Right ventricle myocardium superior (tissue), 1 donor: ENCODE data around the gene LMO7. TPM values are rescaled to one million over a fixed set of nuclear protein-coding genes. Genes with fewer than 3 reads are reported as not detected.

Experiments
- ATAC-seq: fragments of 200-7000 bp; cut with Tn5 transposase; one replicate; pipeline ENCODE4 v1.9.1; 2020; ENCODE audit warnings: mild to moderate bottlenecking; ENCODE audit not compliant: poor library complexity
- DNase-seq: peaks from one replicate; pipeline ENCODE4 v3.0.0-alpha.2; 2020
- intact Hi-C: fragments of 100-400 bp; cut with DNase I; formaldehyde crosslinking; loops from one replicate; pipeline ENCODE4 v1.11.2; 2022
- total RNA-seq: library from RNA; stranded (reverse); fragmentation: NEBNext Ultra II Directional; extraction: Animal tissue kit (Norgen Biotek cat#: 25700); gene quantifications from one replicate; pipeline ENCODE4 v1.2.1, GENCODE V29; 2021
- donor health status: DM: no; HTN: yes; CAD: no; lungs with severe emphysema.

LMO7 gene
- total RNA-seq, 1 donor from 2014 or later = 440 TPM

GRCh38 chr13:75881109-75881775, 245.1 kb downstream of the LMO7 start:
- no peak for DNase-seq
- intact Hi-C loops = no loop called here
- ATAC-seq = no peak

GRCh38 chr13:75882261-75882660, 246.1 kb downstream of the LMO7 start:
- DNase-seq = no peak
- intact Hi-C loops = no loop called here
- ATAC-seq = no peak

- DNase-seq (no peak), ATAC-seq (no peak)
- intact Hi-C loops = no loop called here
Observed at GRCh38 chr13:75889427-75889826, 253.3 kb downstream of the LMO7 start.

DNA sequence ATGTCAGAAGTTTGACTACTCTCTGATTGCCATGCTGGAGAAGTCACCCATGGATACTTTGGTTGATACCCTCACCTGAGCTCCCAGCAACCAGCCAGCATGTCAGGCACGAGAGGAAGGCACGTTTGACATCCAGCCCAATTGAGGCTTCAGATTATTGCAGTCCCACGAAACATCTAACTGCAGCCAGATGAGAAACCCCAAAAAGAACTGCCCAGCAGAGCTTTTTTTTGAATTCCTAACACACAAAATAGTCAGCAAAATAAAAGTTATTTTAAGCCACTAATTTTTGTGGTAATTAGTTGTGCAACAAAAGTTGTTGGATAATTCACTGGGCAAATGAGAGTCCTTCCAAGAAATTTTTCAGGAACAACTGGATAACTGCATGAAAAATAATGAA, 259.0 kb downstream of the LMO7 start:
- no peak for ATAC-seq
- no peak for DNase-seq
- intact Hi-C loops = no loop called here

DNA sequence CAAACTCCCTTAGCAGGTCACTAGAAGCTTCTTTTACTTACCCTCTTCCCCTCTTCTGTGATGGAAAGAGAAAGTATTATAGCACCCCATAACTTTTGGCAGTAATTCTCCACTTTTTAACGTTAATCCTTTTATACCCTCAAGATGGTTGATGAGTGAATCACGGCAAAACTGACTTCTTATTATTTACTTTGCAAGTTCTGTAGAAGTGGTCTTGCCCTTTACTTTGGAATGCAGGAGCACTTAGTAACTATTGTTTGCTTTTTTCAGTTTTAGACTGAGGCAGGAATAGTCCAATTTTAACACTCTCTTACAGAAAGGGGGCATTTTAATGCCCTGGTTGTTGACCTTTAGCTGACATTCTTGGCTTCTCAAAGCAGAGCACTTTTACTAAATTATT, 260.1 kb downstream of the LMO7 start:
- intact Hi-C loops = no loop called here
- no peak for DNase-seq
- no peak for ATAC-seq

DNA sequence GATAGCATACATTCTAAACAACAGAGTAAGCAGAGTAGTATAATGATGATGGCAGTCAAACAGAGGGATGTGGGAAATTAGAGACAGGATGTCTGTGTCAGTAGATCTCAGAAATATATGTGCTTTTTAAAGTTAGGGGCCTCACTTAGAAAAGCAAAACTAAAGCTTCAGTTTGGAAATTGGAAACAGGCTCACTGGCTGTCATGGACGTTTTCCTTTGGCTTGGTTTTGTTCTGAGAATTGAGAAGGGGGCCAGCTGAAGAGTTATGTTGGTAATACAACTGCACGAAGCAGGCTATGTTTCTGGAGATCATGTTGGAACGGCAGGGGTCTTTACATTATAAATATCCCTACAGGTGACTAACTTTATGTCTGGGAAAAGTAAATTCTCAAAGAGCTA, 261.3 kb downstream of the LMO7 start:
- ATAC-seq (no peak), DNase-seq (no peak)
- intact Hi-C loops = no loop called here

- DNase-seq (peak; percentile 40), ATAC-seq (peak; percentile 48)
- intact Hi-C loops = loop anchor here (10.0 kb wide), 1 partner anchor 113 kb away; no protein-coding TSS in a partner anchor
Observed at GRCh38 chr13:75901501-75901900, 265.4 kb downstream of the LMO7 start.

GRCh38 chr13:75902166-75903104, 266.3 kb downstream of the LMO7 start:
- ATAC-seq (peak; percentile 87), DNase-seq (no peak)
- intact Hi-C loops = loop anchor here (10.0 kb wide), 1 partner anchor 112 kb away; no protein-coding TSS in a partner anchor

GRCh38 chr13:75904012-75904411, 267.9 kb downstream of the LMO7 start:
- intact Hi-C loops = loop anchor here (10.0 kb wide), 1 partner anchor 111 kb away; no protein-coding TSS in a partner anchor
- ATAC-seq (no peak), DNase-seq (no peak)

GRCh38 chr13:75906315-75906714, 270.2 kb downstream of the LMO7 start:
- ATAC-seq (no peak), DNase-seq (no peak)
- intact Hi-C loops = loop anchor here (10.0 kb wide), 1 partner anchor 108 kb away; no protein-coding TSS in a partner anchor

DNA sequence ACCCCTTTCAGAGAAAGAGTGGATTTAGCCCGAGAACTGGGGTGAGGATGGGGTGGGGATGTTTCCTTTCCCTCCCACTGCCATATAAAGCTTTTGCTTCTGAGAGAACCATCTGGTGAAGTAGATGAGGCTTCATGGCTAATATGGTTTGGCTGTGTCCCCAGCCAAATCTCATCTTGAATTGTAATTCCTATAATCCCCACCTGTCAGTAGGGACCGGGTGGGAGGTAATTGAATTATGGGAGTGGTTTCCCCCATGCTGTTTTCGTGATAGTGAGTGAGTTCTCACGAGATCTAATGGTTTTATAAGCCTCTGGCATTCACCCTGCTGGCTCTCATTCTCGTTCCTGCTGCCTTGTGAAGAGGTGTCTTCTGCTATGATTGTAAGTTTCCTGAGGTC, 270.9 kb downstream of the LMO7 start:
- intact Hi-C loops = loop anchor here (10.0 kb wide), 1 partner anchor 108 kb away; no protein-coding TSS in a partner anchor
- no peak for ATAC-seq
- no peak for DNase-seq

DNA sequence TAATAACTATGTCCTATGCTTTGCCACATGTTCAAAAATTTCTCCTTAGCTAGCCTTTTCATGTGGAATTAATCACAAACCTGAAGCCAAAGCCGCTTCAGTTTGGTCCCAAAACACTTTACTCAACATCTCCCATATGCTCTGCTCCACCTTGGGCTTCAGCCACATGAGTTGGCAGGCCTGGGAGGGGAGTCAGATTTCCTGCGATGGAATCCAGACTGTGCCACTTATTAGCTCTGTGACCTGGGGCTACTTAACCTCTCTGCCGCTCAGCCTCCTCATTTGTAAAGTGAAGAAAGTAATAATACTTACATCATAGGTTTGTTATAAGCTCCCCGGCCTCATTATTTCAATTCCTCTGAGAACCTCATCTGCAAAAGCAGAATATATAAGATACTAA, 272.0 kb downstream of the LMO7 start:
- ATAC-seq (peak; percentile 90), DNase-seq (peak; percentile 53)
- intact Hi-C loops = loop anchor here (10.0 kb wide), 1 partner anchor 107 kb away; no protein-coding TSS in a partner anchor

Other genes with a start within 250 kb of the LMO7 start
- 107 TPM for gene TBC1D4, start 154.2 kb upstream of the LMO7 start, total RNA-seq
- 116 TPM for gene COMMD6, start 98.5 kb upstream of the LMO7 start, total RNA-seq
- 19.5 TPM for gene UCHL3, start 86.5 kb upstream of the LMO7 start, total RNA-seq